Panc1 (cell line): Measurements from ENCODE around the gene CNPPD1. TPM values are rescaled to one million over a fixed set of nuclear protein-coding genes. Genes with fewer than 3 reads are reported as not detected.

Experiments
- ATAC-seq: fragments of 200-7000 bp; cut with Tn5 transposase; 2 replicates; pipeline ENCODE4 v1.9.1; 2020; ENCODE audit warnings: mild to moderate bottlenecking, moderate library complexity
- BruUV-seq: library from RNA; stranded (reverse); fragments of 400-500 nt; replicated peaks from 2 replicates; lab custom pipeline; 2021; lab: Mats Ljungman, UMichigan
- CTCF ChIA-PET: fragments of 300-600 bp; sonication (Branson Sonifier 250); formaldehyde crosslinking; loops from one replicate; lab custom pipeline; 2022; ENCODE audit warnings: antibody characterized with exemption; lab: Charles Lee
- POLR2A ChIA-PET: fragments of 300-600 bp; sonication (Branson Sonifier 250); formaldehyde crosslinking; loops from one replicate; lab custom pipeline; 2022; ENCODE audit warnings: antibody characterized with exemption; lab: Charles Lee
- DNase-seq: peaks from one replicate; pipeline ENCODE4 v3.0.0-alpha.2; 2010; ENCODE audit warnings: low read depth, low spot score
- H3K27ac ChIP-seq: 2 replicates; pipeline ENCODE4 v1.5.1; 2011; ENCODE audit warnings: mild to moderate bottlenecking, low read length, inconsistent platforms
- H3K27me3 ChIP-seq: fragments of 200-500 bp; sonication (Bioruptor generic); 2 replicates; pipeline ENCODE4 v1.6.0; 2014; ENCODE audit warnings: low read length, inconsistent platforms; ENCODE audit not compliant: control insufficient read depth, insufficient read depth
- H3K36me3 ChIP-seq: fragments of 200-500 bp; sonication (Bioruptor generic); 2 replicates; pipeline ENCODE4 v1.5.1; 2014; ENCODE audit warnings: inconsistent platforms, mild to moderate bottlenecking, low read length, moderate library complexity; ENCODE audit not compliant: control insufficient read depth, insufficient read depth
- H3K4me1 ChIP-seq: 2 replicates; pipeline ENCODE4 v1.5.1; 2011; ENCODE audit warnings: inconsistent platforms, mild to moderate bottlenecking, low read length, moderate library complexity; ENCODE audit not compliant: control insufficient read depth, insufficient read depth
- H3K4me3 ChIP-seq, 2 experiments: 2 replicates each; pipeline ENCODE4 v1.5.1; 2011 to 2012; ENCODE audit warnings: low read depth in 2 of 2, low read length in 2 of 2, mild to moderate bottlenecking in 2 of 2, inconsistent platforms in 1 of 2, moderate library complexity in 1 of 2
- H3K9me3 ChIP-seq: fragments of 200-500 bp; sonication (Bioruptor generic); 2 replicates; pipeline ENCODE4 v1.5.1; 2014; ENCODE audit warnings: low read depth, mild to moderate bottlenecking, inconsistent platforms, low read length, moderate library complexity; ENCODE audit not compliant: control insufficient read depth, insufficient read depth
- CTCF ChIP-seq: fragments of 450-650 bp; IDR thresholded peaks from 2 replicates; pipeline ENCODE4 v1.5.1; 2017; ENCODE audit warnings: mild to moderate bottlenecking
- POLR2AphosphoS5 ChIP-seq: IDR thresholded peaks from 2 replicates; pipeline ENCODE4 v1.6.1; 2012; ENCODE audit warnings: mild to moderate bottlenecking, low read depth, low read length, moderate library complexity
- SIN3A ChIP-seq: IDR thresholded peaks from 2 replicates; pipeline ENCODE4 v1.6.1; 2012; ENCODE audit warnings: low read depth, mild to moderate bottlenecking, low read length, moderate library complexity, borderline replicate concordance; ENCODE audit not compliant: insufficient read depth
- TCF7L2 ChIP-seq: IDR thresholded peaks from 2 replicates; pipeline ENCODE4 v1.6.1; 2011; ENCODE audit warnings: mild to moderate bottlenecking, low read depth, low read length, inconsistent platforms
- in situ Hi-C: cut with HindIII; loops from 2 replicates; pipeline ENCODE4 v1.10.0; 2016; ENCODE audit warnings: low sequenced_read_pairs, low pct_unique_long_range_greater_than_20kb
- intact Hi-C: fragments of 100-400 bp; cut with micrococcal nuclease; formaldehyde crosslinking; loops from one replicate; pipeline ENCODE4 v1.10.0; 2022; ENCODE audit not compliant: unreplicated experiment
- total RNA-seq: library from RNA; stranded (reverse); gene quantifications from one replicate; pipeline ENCODE4 v1.2.1, GENCODE V29; 2021; ENCODE audit not compliant: unreplicated experiment
- TF ChIP-seq, protein P1 (sequence below), 2 experiments: IDR thresholded peaks; 2 replicates each; pipeline ENCODE4 v1.6.1; 2011 to 2012; ENCODE audit warnings: low read depth in 2 of 2, control low read depth in 1 of 2, low read length in 1 of 2, mild to moderate bottlenecking in 1 of 2, moderate library complexity in 1 of 2; ENCODE audit not compliant: insufficient read depth in 1 of 2

CNPPD1 gene
- total RNA-seq, 1 experiment from 2014 or later, result 55.7 TPM

GRCh38 chr2:219131327-219131726 is 45.4 kb downstream of the CNPPD1 start:
- ATAC-seq (no peak), DNase-seq (no peak)
- POLR2A ChIA-PET, result no interaction called here
- Histone ChIP-seq H3K4me1 (no peaks in the 10 kb centered on the region), H3K27me3 (no peaks in the 10 kb centered on the region), H3K27ac (no peak overlapping the region), H3K36me3 (no peaks in the 10 kb centered on the region), H3K9me3 (no peaks in the 10 kb centered on the region), H3K4me3 (no peak overlapping the region)
- no TSS peak for BruUV-seq
- intact Hi-C loops, result no loop called here
- CTCF ChIA-PET, result no interaction called here
- no peak for TF ChIP-seq CTCF
- no peak for TF ChIP-seq TCF7L2
- TF ChIP-seq POLR2AphosphoS5, result no peak
- in situ Hi-C loops, result no loop called here

GRCh38 chr2:219129589-219129988 is 47.1 kb downstream of the CNPPD1 start:
- Histone ChIP-seq H3K4me1 (peaks cover 5% of the 10 kb centered on the region), H3K27ac (no peak overlapping the region), H3K4me3 (no peak overlapping the region), H3K9me3 (no peaks in the 10 kb centered on the region), H3K36me3 (no peaks in the 10 kb centered on the region), H3K27me3 (no peaks in the 10 kb centered on the region)
- intact Hi-C loops (no loop called here), in situ Hi-C loops (no loop called here)
- TF ChIP-seq CTCF (no peak), POLR2AphosphoS5 (no peak), TCF7L2 (no peak), SIN3A (no peak)
- TF ChIP-seq, protein P1, sequence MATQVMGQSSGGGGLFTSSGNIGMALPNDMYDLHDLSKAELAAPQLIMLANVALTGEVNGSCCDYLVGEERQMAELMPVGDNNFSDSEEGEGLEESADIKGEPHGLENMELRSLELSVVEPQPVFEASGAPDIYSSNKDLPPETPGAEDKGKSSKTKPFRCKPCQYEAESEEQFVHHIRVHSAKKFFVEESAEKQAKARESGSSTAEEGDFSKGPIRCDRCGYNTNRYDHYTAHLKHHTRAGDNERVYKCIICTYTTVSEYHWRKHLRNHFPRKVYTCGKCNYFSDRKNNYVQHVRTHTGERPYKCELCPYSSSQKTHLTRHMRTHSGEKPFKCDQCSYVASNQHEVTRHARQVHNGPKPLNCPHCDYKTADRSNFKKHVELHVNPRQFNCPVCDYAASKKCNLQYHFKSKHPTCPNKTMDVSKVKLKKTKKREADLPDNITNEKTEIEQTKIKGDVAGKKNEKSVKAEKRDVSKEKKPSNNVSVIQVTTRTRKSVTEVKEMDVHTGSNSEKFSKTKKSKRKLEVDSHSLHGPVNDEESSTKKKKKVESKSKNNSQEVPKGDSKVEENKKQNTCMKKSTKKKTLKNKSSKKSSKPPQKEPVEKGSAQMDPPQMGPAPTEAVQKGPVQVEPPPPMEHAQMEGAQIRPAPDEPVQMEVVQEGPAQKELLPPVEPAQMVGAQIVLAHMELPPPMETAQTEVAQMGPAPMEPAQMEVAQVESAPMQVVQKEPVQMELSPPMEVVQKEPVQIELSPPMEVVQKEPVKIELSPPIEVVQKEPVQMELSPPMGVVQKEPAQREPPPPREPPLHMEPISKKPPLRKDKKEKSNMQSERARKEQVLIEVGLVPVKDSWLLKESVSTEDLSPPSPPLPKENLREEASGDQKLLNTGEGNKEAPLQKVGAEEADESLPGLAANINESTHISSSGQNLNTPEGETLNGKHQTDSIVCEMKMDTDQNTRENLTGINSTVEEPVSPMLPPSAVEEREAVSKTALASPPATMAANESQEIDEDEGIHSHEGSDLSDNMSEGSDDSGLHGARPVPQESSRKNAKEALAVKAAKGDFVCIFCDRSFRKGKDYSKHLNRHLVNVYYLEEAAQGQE (IDR thresholded peaks at IDR 0.05; ENCODE audit: insufficient read depth in 1 of 2, low read depth in 2 of 2, low read length in 1 of 2), result no peak
- POLR2A ChIA-PET, result no interaction called here
- ATAC-seq (no peak), DNase-seq (no peak)
- CTCF ChIA-PET, result no interaction called here
- BruUV-seq, result no TSS peak
